Effector memory CD4-positive, alpha-beta T cell (primary cell): ENCODE data around the gene PPT1.

ENCODE experiments used
- DNase-seq, 3 donors: peaks; one replicate each; pipeline ENCODE4 v3.0.0-alpha.2; 2020
- H3K27ac ChIP-seq: 2 replicates; pipeline ENCODE4 v1.7.0; 2013; ENCODE audit warnings: mild to moderate bottlenecking, low read length, moderate library complexity; ENCODE audit not compliant: insufficient read depth, poor library complexity, severe bottlenecking
- H3K27me3 ChIP-seq: replicated peaks from 2 replicates; pipeline ENCODE4 v1.7.0; 2013; ENCODE audit warnings: mild to moderate bottlenecking, low read length; ENCODE audit not compliant: insufficient read depth, control insufficient read depth, poor library complexity, severe bottlenecking
- H3K36me3 ChIP-seq: 2 replicates; pipeline ENCODE4 v1.7.0; 2013; ENCODE audit warnings: mild to moderate bottlenecking, low read length, moderate library complexity; ENCODE audit not compliant: control insufficient read depth, insufficient read depth
- H3K4me1 ChIP-seq: 2 replicates; pipeline ENCODE4 v1.7.0; 2013; ENCODE audit warnings: low read length, mild to moderate bottlenecking; ENCODE audit not compliant: control insufficient read depth, insufficient read depth, poor library complexity, severe bottlenecking
- H3K4me3 ChIP-seq: 2 replicates; pipeline ENCODE4 v1.7.0; 2013; ENCODE audit warnings: low read length, low read depth, mild to moderate bottlenecking; ENCODE audit not compliant: insufficient read depth, poor library complexity, severe bottlenecking
- H3K9me3 ChIP-seq: 2 replicates; pipeline ENCODE4 v1.7.0; 2013; ENCODE audit warnings: mild to moderate bottlenecking, low read length, moderate library complexity; ENCODE audit not compliant: control insufficient read depth
- total RNA-seq, 3 donors: gene quantifications; one replicate each; lab custom pipeline; 2026; lab: John Stamatoyannopoulos, UW

PPT1 gene
- 42.1 to 64.8 (median 50.5) reads per million in 3 donors for total RNA-seq

GRCh38 chr1:40096977-40097782 is at the start of gene PPT1:
TSS of gene PPT1 (minus strand) at chr1:40097252. CDS start at chr1:40097238, 14 bp downstream.
- peak within 1 kb of the TSS; percentile 64 for H3K4me3 ChIP-seq

GRCh38 chr1:40143891-40144575 is 47.0 kb upstream of the PPT1 start:
- Histone ChIP-seq H3K36me3 (no peaks in the 10 kb centered on the region), H3K27ac (no peak overlapping the region), H3K9me3 (no peaks in the 10 kb centered on the region), H3K4me1 (no peaks in the 10 kb centered on the region), H3K4me3 (no peak overlapping the region), H3K27me3 (peaks cover 3% of the 10 kb centered on the region)
- DNase-seq = peak; percentile 13 to 51 (median 16)

More at GRCh38 chr1:40096977-40097782, at the start of gene PPT1:
- DNase-seq = peak; percentile 58 to 73 (median 72)
- Histone ChIP-seq H3K27ac (peak within 1 kb of the TSS; percentile 51), H3K36me3 (no peaks in the 10 kb centered on the region), H3K4me1 (peaks cover 4% of the 10 kb centered on the region), H3K27me3 (no peaks in the 10 kb centered on the region), H3K9me3 (no peaks in the 10 kb centered on the region)

- H3K4me1 ChIP-seq = no peaks in the 10 kb centered on the region
- no peak overlapping the region for H3K4me3 ChIP-seq
- H3K27ac ChIP-seq = no peak overlapping the region
- H3K9me3 ChIP-seq = no peaks in the 10 kb centered on the region
- DNase-seq = no peak
- no peaks in the 10 kb centered on the region for H3K36me3 ChIP-seq
- peaks cover 3% of the 10 kb centered on the region for H3K27me3 ChIP-seq
Observed at GRCh38 chr1:40141878-40142535, 45.0 kb upstream of the PPT1 start.

GRCh38 chr1:40140211-40140973 is 43.3 kb upstream of the PPT1 start:
- Histone ChIP-seq H3K4me1 (no peaks in the 10 kb centered on the region), H3K27me3 (peaks cover under 1% of the 10 kb centered on the region), H3K4me3 (no peak overlapping the region), H3K9me3 (no peaks in the 10 kb centered on the region), H3K27ac (no peak overlapping the region), H3K36me3 (no peaks in the 10 kb centered on the region)
- no peak for DNase-seq

- Histone ChIP-seq H3K9me3 (no peaks in the 10 kb centered on the region), H3K27ac (no peak overlapping the region), H3K27me3 (peaks cover 5% of the 10 kb centered on the region), H3K36me3 (no peaks in the 10 kb centered on the region), H3K4me3 (no peak overlapping the region), H3K4me1 (no peaks in the 10 kb centered on the region)
- DNase-seq = no peak
Observed at GRCh38 chr1:40133839-40134238, 36.8 kb upstream of the PPT1 start.

GRCh38 chr1:40133312-40133665 is 36.2 kb upstream of the PPT1 start:
- no peaks in the 10 kb centered on the region for H3K9me3 ChIP-seq
- H3K4me1 ChIP-seq = no peaks in the 10 kb centered on the region
- no peak overlapping the region for H3K4me3 ChIP-seq
- no peak for DNase-seq
- no peaks in the 10 kb centered on the region for H3K36me3 ChIP-seq
- peaks cover 5% of the 10 kb centered on the region for H3K27me3 ChIP-seq
- H3K27ac ChIP-seq = no peak overlapping the region

GRCh38 chr1:40132383-40133311 is 35.6 kb upstream of the PPT1 start:
- DNase-seq = no peak
- Histone ChIP-seq H3K27me3 (peaks cover 5% of the 10 kb centered on the region), H3K4me3 (no peak overlapping the region), H3K27ac (no peak overlapping the region), H3K9me3 (no peaks in the 10 kb centered on the region), H3K36me3 (no peaks in the 10 kb centered on the region), H3K4me1 (no peaks in the 10 kb centered on the region)

- Histone ChIP-seq H3K9me3 (no peaks in the 10 kb centered on the region), H3K27me3 (peaks cover 5% of the 10 kb centered on the region), H3K4me3 (no peak overlapping the region), H3K27ac (no peak overlapping the region), H3K36me3 (no peaks in the 10 kb centered on the region), H3K4me1 (no peaks in the 10 kb centered on the region)
- DNase-seq = no peak
Observed at GRCh38 chr1:40130892-40131291, 33.8 kb upstream of the PPT1 start.

- Histone ChIP-seq H3K27me3 (no peaks in the 10 kb centered on the region), H3K27ac (no peak overlapping the region), H3K9me3 (no peaks in the 10 kb centered on the region), H3K4me3 (no peak overlapping the region), H3K36me3 (no peaks in the 10 kb centered on the region), H3K4me1 (no peaks in the 10 kb centered on the region)
- DNase-seq = no peak
Observed at GRCh38 chr1:40122855-40123254, 25.8 kb upstream of the PPT1 start.
